GM23338 (cell line): Measurements from ENCODE around the gene SHB. TPM values are rescaled to one million over a fixed set of nuclear protein-coding genes. Genes with fewer than 3 reads are reported as not detected.
A peak's percentile ranks its signal among the peaks of the same experiment; 100 is the strongest.

Experiments used
- ATAC-seq: fragments of 200-7000 bp; cut with Tn5 transposase; 3 replicates; pipeline ENCODE4 v1.9.1; 2020
- DNase-seq: peaks from one replicate; pipeline ENCODE4 v3.0.0-alpha.2; 2015; ENCODE audit warnings: low spot score
- H2AFZ ChIP-seq: fragments of 200-600 bp; sonication (generic); 2 replicates; pipeline ENCODE4 v1.8.0; 2016; ENCODE audit warnings: antibody characterized with exemption, mild to moderate bottlenecking, moderate library complexity
- H3F3A ChIP-seq: fragments of 200-600 bp; sonication (generic); replicated peaks from 2 replicates; pipeline ENCODE4 v1.8.0; 2017; ENCODE audit warnings: antibody characterized with exemption, mixed run types, low read depth
- H3K27ac ChIP-seq: fragments of 200-600 bp; sonication (generic); 2 replicates; pipeline ENCODE4 v1.6.1; 2016; ENCODE audit warnings: low read depth
- H3K27me3 ChIP-seq: fragments of 200-600 bp; sonication (generic); 2 replicates; pipeline ENCODE4 v1.8.0; 2016; ENCODE audit warnings: mild to moderate bottlenecking, mixed run types, moderate library complexity; ENCODE audit not compliant: insufficient read depth
- H3K36me3 ChIP-seq: fragments of 200-600 bp; sonication (generic); 2 replicates; pipeline ENCODE4 v1.8.0; 2016; ENCODE audit warnings: mild to moderate bottlenecking; ENCODE audit not compliant: insufficient read depth
- H3K4me1 ChIP-seq: fragments of 200-600 bp; sonication (generic); 2 replicates; pipeline ENCODE4 v1.8.0; 2016; ENCODE audit warnings: mild to moderate bottlenecking, moderate library complexity; ENCODE audit not compliant: insufficient read depth
- H3K4me2 ChIP-seq: fragments of 200-600 bp; sonication (generic); 2 replicates; pipeline ENCODE4 v1.7.1; 2017; ENCODE audit warnings: mixed run types
- H3K4me3 ChIP-seq: fragments of 200-600 bp; sonication (generic); 2 replicates; pipeline ENCODE4 v1.6.1; 2016; ENCODE audit warnings: mixed run types
- H3K79me2 ChIP-seq: fragments of 200-600 bp; sonication (generic); replicated peaks from 2 replicates; pipeline ENCODE4 v1.8.0; 2017; ENCODE audit warnings: mild to moderate bottlenecking; ENCODE audit not compliant: insufficient read depth
- H3K9me2 ChIP-seq: fragments of 200-600 bp; sonication (generic); 2 replicates; pipeline ENCODE4 v1.8.0; 2017; ENCODE audit not compliant: insufficient read depth
- H4K20me1 ChIP-seq: fragments of 200-600 bp; sonication (generic); replicated peaks from 2 replicates; pipeline ENCODE4 v1.8.0; 2017; ENCODE audit warnings: mild to moderate bottlenecking; ENCODE audit not compliant: insufficient read depth
- H3K27ac Mint-ChIP-seq: 2 replicates; pipeline ENCODE4 v1.8.0; 2020; ENCODE audit warnings: inconsistent platforms, mild to moderate bottlenecking, moderate library complexity, mixed read lengths
- H3K27me3 Mint-ChIP-seq: 3 replicates; pipeline ENCODE4 v1.8.0; 2022; ENCODE audit warnings: low read depth, mild to moderate bottlenecking, moderate library complexity, mixed read lengths, inconsistent platforms; ENCODE audit not compliant: insufficient read depth, poor library complexity
- H3K36me3 Mint-ChIP-seq: 3 replicates; pipeline ENCODE4 v1.8.0; 2021; ENCODE audit warnings: low read depth, mild to moderate bottlenecking, inconsistent platforms, moderate library complexity, mixed read lengths
- H3K4me1 Mint-ChIP-seq: 3 replicates; pipeline ENCODE4 v1.8.0; 2020; ENCODE audit warnings: mild to moderate bottlenecking, inconsistent platforms, mixed read lengths
- H3K4me3 Mint-ChIP-seq: 3 replicates; pipeline ENCODE4 v1.8.0; 2021; ENCODE audit warnings: moderate library complexity, mild to moderate bottlenecking, inconsistent platforms, mixed read lengths
- H3K9me3 Mint-ChIP-seq: 3 replicates; pipeline ENCODE4 v1.8.0; 2020; ENCODE audit warnings: moderate library complexity, mild to moderate bottlenecking, inconsistent platforms, mixed read lengths
- EZH2 ChIP-seq: fragments of 200-600 bp; sonication (generic); IDR thresholded peaks from one replicate; pipeline ENCODE4 v1.8.0; 2017; ENCODE audit warnings: antibody characterized with exemption, mild to moderate bottlenecking, low read depth; ENCODE audit not compliant: unreplicated experiment
- EZH2phosphoT487 ChIP-seq: fragments of 200-600 bp; sonication (generic); IDR thresholded peaks from one replicate; pipeline ENCODE4 v1.8.1; 2018; ENCODE audit warnings: antibody characterized with exemption; ENCODE audit not compliant: unreplicated experiment
- JUNB ChIP-seq: IDR thresholded peaks from one replicate; pipeline ENCODE4 v1.6.1; 2016; ENCODE audit warnings: antibody characterized with exemption; ENCODE audit not compliant: unreplicated experiment
- NANOG ChIP-seq: IDR thresholded peaks from 2 replicates; pipeline ENCODE4 v1.6.1; 2016; ENCODE audit warnings: antibody characterized with exemption, borderline replicate concordance
- POLR2AphosphoS5 ChIP-seq: IDR thresholded peaks from 2 replicates; pipeline ENCODE4 v1.6.1; 2016; ENCODE audit warnings: antibody characterized with exemption, low read depth
- STAT1 ChIP-seq: IDR thresholded peaks from one replicate; pipeline ENCODE4 v1.6.1; 2016; ENCODE audit warnings: antibody characterized with exemption; ENCODE audit not compliant: unreplicated experiment
- ZNF114 ChIP-seq: fragments of 250-450 bp; sonication (Bioruptor Pico); IDR thresholded peaks from 2 replicates; pipeline ENCODE4 v1.5.0; 2020; ENCODE audit warnings: mild to moderate bottlenecking, moderate library complexity
- ZNF331 ChIP-seq: fragments of 250-450 bp; sonication (Bioruptor Pico); IDR thresholded peaks from 2 replicates; pipeline ENCODE4 v1.5.0; 2020; ENCODE audit warnings: low read depth, mild to moderate bottlenecking, moderate library complexity
- ZNF462 ChIP-seq: fragments of 250-450 bp; sonication (Bioruptor Pico); IDR thresholded peaks from 2 replicates; pipeline ENCODE4 v1.5.0; 2020; ENCODE audit warnings: mild to moderate bottlenecking, moderate library complexity
- polyA plus RNA-seq: library from polyadenylated mRNA; unstranded; fragments of >200 nt; fragmentation: Nextera tagmentation; extraction: Ambion mirVana; gene quantifications from 2 replicates; pipeline ENCODE4 v1.2.1, GENCODE V29; 2016
- total RNA-seq: library from RNA; depleted of rRNA; stranded (reverse); fragments of >200 nt; shearing (Covaris generic); gene quantifications from 2 replicates; pipeline ENCODE4 v1.2.3, GENCODE V29; 2014
- TF ChIP-seq, protein P1 (sequence below), 2 experiments: fragments of 200-600 bp in 1 of 2; sonication (generic) in 1 of 2; conservative IDR thresholded peaks; 2 replicates each; pipeline versions ENCODE4 v1.5.1 to v1.6.1; 2016 to 2017; ENCODE audit warnings: antibody characterized with exemption in 2 of 2, low read depth in 2 of 2, mild to moderate bottlenecking in 2 of 2, moderate library complexity in 1 of 2

Gene SHB
- total and polyA plus RNA-seq, 2 experiments from 2014 or later: 1.5 to 14.0 TPM

DNA sequence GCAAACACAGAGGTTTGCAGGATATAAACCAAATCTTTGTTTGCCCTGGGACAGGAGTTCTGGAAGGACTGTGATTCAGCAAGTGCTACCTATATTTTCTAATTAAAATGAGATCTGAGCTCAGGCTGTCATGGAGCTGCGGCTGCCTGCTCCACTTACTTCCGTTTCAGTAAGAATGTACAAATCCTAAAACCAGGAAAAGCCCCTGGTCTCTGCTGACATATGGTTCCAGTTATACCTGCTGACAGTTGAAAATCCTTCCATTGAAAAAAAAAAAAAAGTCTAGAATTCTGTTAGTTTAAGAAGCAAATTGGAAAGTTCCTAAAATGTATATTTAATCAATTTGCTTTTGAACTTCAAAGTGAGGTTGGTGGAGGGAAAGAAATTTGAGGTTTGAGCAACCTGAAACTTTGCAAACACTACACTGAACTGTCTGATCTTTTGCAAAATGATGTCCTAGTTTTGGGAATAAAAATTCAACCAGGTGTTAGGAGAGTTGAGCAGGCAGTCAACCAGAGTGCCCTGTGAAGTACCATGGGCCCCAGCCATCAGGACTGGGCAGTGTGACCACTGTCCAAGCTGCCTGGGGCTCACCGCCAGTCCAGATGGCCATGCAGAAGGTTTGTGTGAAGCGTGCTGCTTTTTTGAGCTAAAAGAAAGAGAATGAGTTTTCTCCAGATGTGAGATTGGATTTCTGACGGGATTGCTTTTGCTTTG lies 50.6 kb downstream of the SHB start:
- H3F3A ChIP-seq: peaks cover 6% of the 10 kb centered on the region; the same call in 1 of the 2 replicates
- TF ChIP-seq NANOG: no peak
- TF ChIP-seq STAT1: no peak
- TF ChIP-seq EZH2: no peak
- TF ChIP-seq ZNF114: no peak
- TF ChIP-seq ZNF331 (CRISPR knock-in tag): no peak
- no peak for TF ChIP-seq ZNF462 (CRISPR knock-in tag)
- no peak for TF ChIP-seq JUNB
- TF ChIP-seq, protein P1, sequence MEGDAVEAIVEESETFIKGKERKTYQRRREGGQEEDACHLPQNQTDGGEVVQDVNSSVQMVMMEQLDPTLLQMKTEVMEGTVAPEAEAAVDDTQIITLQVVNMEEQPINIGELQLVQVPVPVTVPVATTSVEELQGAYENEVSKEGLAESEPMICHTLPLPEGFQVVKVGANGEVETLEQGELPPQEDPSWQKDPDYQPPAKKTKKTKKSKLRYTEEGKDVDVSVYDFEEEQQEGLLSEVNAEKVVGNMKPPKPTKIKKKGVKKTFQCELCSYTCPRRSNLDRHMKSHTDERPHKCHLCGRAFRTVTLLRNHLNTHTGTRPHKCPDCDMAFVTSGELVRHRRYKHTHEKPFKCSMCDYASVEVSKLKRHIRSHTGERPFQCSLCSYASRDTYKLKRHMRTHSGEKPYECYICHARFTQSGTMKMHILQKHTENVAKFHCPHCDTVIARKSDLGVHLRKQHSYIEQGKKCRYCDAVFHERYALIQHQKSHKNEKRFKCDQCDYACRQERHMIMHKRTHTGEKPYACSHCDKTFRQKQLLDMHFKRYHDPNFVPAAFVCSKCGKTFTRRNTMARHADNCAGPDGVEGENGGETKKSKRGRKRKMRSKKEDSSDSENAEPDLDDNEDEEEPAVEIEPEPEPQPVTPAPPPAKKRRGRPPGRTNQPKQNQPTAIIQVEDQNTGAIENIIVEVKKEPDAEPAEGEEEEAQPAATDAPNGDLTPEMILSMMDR (conservative IDR thresholded peaks at IDR 0.05; ENCODE audit: low read depth in 2 of 2): no peak
- no peak for TF ChIP-seq POLR2AphosphoS5
- no peak for TF ChIP-seq EZH2phosphoT487
- no peaks in the 10 kb centered on the region for H4K20me1 ChIP-seq
- peaks cover 63% of the 10 kb centered on the region for H3K4me1 ChIP-seq
- H3K27ac ChIP-seq: peak overlapping the region; percentile 85
- no peaks in the 10 kb centered on the region; the same call in 1 of the 2 replicates for H3K36me3 ChIP-seq
- DNase-seq (no peak), ATAC-seq (no peak)
- H3K27me3 ChIP-seq: no peaks in the 10 kb centered on the region
- H3K4me3 Mint-ChIP-seq: no peak overlapping the region; the same call in 2 of the 3 replicates
- peaks cover 14% of the 10 kb centered on the region for H3K36me3 Mint-ChIP-seq
- no peaks in the 10 kb centered on the region; the same call in 2 of the 3 replicates for H3K9me3 Mint-ChIP-seq
- H3K9me2 ChIP-seq: peaks cover 6% of the 10 kb centered on the region; the same call in 1 of the 2 replicates
- H3K4me2 ChIP-seq: peak overlapping the region; percentile 62
- H2AFZ ChIP-seq: no peak overlapping the region
- H3K4me3 ChIP-seq: no peak overlapping the region
- peaks cover 91% of the 10 kb centered on the region for H3K4me1 Mint-ChIP-seq
- peaks cover 15% of the 10 kb centered on the region for H3K27me3 Mint-ChIP-seq
- peaks cover 6% of the 10 kb centered on the region for H3K79me2 ChIP-seq
- peak overlapping the region; percentile 97 for H3K27ac Mint-ChIP-seq
